Body of pancreas (tissue), 4 donors: ENCODE measurements around the gene SPX.

Experiments used
- CTCF ChIP-seq, 7 experiments: fragments of 450-650 bp in 4 of 7; fragments of 200-600 bp in 3 of 7; sonication (generic) in 3 of 7; IDR thresholded peaks; one replicate each; pipeline ENCODE4 v1.5.1; 2016 to 2019; ENCODE audit warnings: antibody characterized with exemption in 7 of 7
- POLR2A ChIP-seq, 3 donors: fragments of 450-650 bp; IDR thresholded peaks; one replicate each; pipeline ENCODE4 v1.6.1; 2016; ENCODE audit warnings: antibody characterized with exemption in 3 of 3, mild to moderate bottlenecking in 2 of 3

DNA sequence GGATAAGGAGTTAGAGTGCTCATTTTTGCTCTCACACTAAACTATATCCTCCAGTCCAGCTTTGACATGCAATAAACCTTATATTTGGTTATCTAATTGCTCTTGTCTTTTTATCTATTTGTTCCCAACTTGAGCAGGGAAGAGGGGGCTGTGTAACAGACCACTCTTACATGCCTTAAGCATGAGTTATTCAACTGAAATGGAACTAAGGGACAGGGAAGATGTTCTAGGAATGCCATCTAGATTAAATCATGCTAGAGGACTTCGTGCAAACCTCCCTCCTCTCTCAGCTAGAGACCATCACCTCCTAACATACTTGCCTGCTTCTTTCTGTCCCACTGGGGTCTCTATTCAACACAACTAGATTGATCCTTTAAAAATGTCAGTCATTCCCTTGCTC lies 20.6 kb downstream of the SPX start:
- TF ChIP-seq CTCF (IDR thresholded peaks at IDR 0.05), result no peak
- TF ChIP-seq POLR2A (IDR thresholded peaks at IDR 0.05), result no peak
